ENCODE measurements around the gene WDR35. TPM values are rescaled to one million over a fixed set of nuclear protein-coding genes. Genes with fewer than 3 reads are reported as not detected.

The WDR35 gene
- total and polyA plus RNA-seq, 5 experiments from 2014 or later = 0.91 to 5.6 (median 1.8) TPM

Other genes starting within 250 kb of the WDR35 start
- gene TTC32, start 88.1 kb downstream of the WDR35 start, total RNA-seq = 10 to 100 TPM; 65.7 to 66.5 TPM
- gene TTC32, start 88.1 kb downstream of the WDR35 start, polyA plus RNA-seq = 10 to 100 TPM; 21.9 to 37.0 (median 31.0) TPM
- gene MATN3, start 22.6 kb upstream of the WDR35 start, total RNA-seq = not detected
- gene MATN3, start 22.6 kb upstream of the WDR35 start, polyA plus RNA-seq = not detected
- gene LAPTM4A, start 61.5 kb upstream of the WDR35 start, total RNA-seq = 10 to 100 TPM; 45.7 to 46.0 TPM
- gene LAPTM4A, start 61.5 kb upstream of the WDR35 start, polyA plus RNA-seq = 100 to 1,000 TPM in 1 of 3 donors, 10 to 100 TPM in 2; 88.7 to 100 (median 97.1) TPM
- gene SDC1, start 235.0 kb upstream of the WDR35 start, total RNA-seq = not detected
- gene SDC1, start 235.0 kb upstream of the WDR35 start, polyA plus RNA-seq = not detected

Measured in naive thymus-derived CD8-positive, alpha-beta T cell (primary cell).